GM19467 (cell line): Measurements from ENCODE around the gene IPO9.

Experiments used
- ATAC-seq: cut with Tn5 transposase; IDR thresholded peaks from one replicate; pipeline ENCODE4 v1.9.1; 2021; ENCODE audit warnings: mild to moderate bottlenecking, moderate library complexity; ENCODE audit not compliant: unreplicated experiment

The IPO9 gene

GRCh38 chr1:201828820-201829774 lies at the start of gene IPO9:
IPO9 (plus strand) TSS chr1:201829157; CDS start chr1:201829210, 53 bp downstream.
- ATAC-seq: peak; percentile 86

GRCh38 chr1:201779351-201779880 lies 49.5 kb upstream of the IPO9 start:
- no peak for ATAC-seq

GRCh38 chr1:201780952-201781351 lies 48.0 kb upstream of the IPO9 start:
- ATAC-seq: no peak

GRCh38 chr1:201781437-201781836 lies 47.5 kb upstream of the IPO9 start:
- no peak for ATAC-seq

- no peak for ATAC-seq
These were observed 46.6 kb upstream of the IPO9 start for GRCh38 chr1:201782353-201782752.

GRCh38 chr1:201783058-201783457 lies 45.9 kb upstream of the IPO9 start:
- no peak for ATAC-seq

- ATAC-seq: no peak
These were observed 45.4 kb upstream of the IPO9 start for GRCh38 chr1:201783572-201783971.

- no peak for ATAC-seq
These were observed 43.7 kb upstream of the IPO9 start for GRCh38 chr1:201785291-201785690.

GRCh38 chr1:201786824-201787223 lies 42.1 kb upstream of the IPO9 start:
- ATAC-seq: no peak

- ATAC-seq: no peak
These were observed 40.7 kb upstream of the IPO9 start for GRCh38 chr1:201788296-201788695.

GRCh38 chr1:201789245-201789644 lies 39.7 kb upstream of the IPO9 start:
- no peak for ATAC-seq

- no peak for ATAC-seq
These were observed 38.7 kb upstream of the IPO9 start for GRCh38 chr1:201790261-201790660.

GRCh38 chr1:201791051-201791778 lies 37.7 kb upstream of the IPO9 start:
- no peak for ATAC-seq

- no peak for ATAC-seq
These were observed 37.2 kb upstream of the IPO9 start for GRCh38 chr1:201791779-201792173.

- ATAC-seq: no peak
These were observed 36.2 kb upstream of the IPO9 start for GRCh38 chr1:201792534-201793305.

GRCh38 chr1:201793306-201793925 lies 35.5 kb upstream of the IPO9 start:
- ATAC-seq: no peak

- ATAC-seq: no peak
These were observed 33.9 kb upstream of the IPO9 start for GRCh38 chr1:201795066-201795465.

GRCh38 chr1:201800246-201800645 lies 28.7 kb upstream of the IPO9 start:
- ATAC-seq: no peak

- no peak for ATAC-seq
These were observed 22.2 kb upstream of the IPO9 start for GRCh38 chr1:201806801-201807200.

GRCh38 chr1:201807958-201808632 lies 20.9 kb upstream of the IPO9 start:
- no peak for ATAC-seq
